SK-N-SH (cell line): ENCODE data around the gene C5orf58.

ENCODE experiments used
- CTCF ChIP-seq: fragments of 200-600 bp; sonication (generic); IDR thresholded peaks from 2 replicates; pipeline ENCODE4 v1.6.1; 2017; ENCODE audit warnings: antibody characterized with exemption, mild to moderate bottlenecking, moderate library complexity
- RAD21 ChIP-seq: IDR thresholded peaks from 2 replicates; pipeline ENCODE4 v1.6.1; 2012; ENCODE audit warnings: mild to moderate bottlenecking, low read length

- TF ChIP-seq RAD21 (no peak), CTCF (no peak)
These were observed 56.3 kb downstream of the C5orf58 start for GRCh38 chr5:170289121-170289520.
